T-cell (primary cell): ENCODE results near the gene RNF224. TPM values are rescaled to one million over a fixed set of nuclear protein-coding genes. Genes with fewer than 3 reads are reported as not detected.

Experiments used
- ATAC-seq, 4 experiments: fragments of 200-7000 bp in 3 of 4; fragments of 150-1000 bp in 1 of 4; cut with Tn5 transposase; replicated peaks in 1 of 4; 1 replicate in 3 of 4; 2 replicates in 1 of 4; pipeline ENCODE4 v1.10.0; 2021; ENCODE audit warnings: moderate library complexity in 3 of 4, mild to moderate bottlenecking in 2 of 4, moderate number of reproducible peaks in 1 of 4
- CTCF ChIA-PET, 2 donors: fragments of 300-600 bp; sonication (Branson Sonifier 250); formaldehyde crosslinking; loops; one replicate each; lab custom pipeline; 2022; ENCODE audit warnings: antibody characterized with exemption in 2 of 2; lab: Charles Lee
- POLR2A ChIA-PET, 2 donors: fragments of 300-600 bp; sonication (Branson Sonifier 250); formaldehyde crosslinking; loops; one replicate each; lab custom pipeline; 2022; ENCODE audit warnings: antibody characterized with exemption in 2 of 2; lab: Charles Lee
- DNase-seq, 35 experiments: peaks; one replicate each; pipeline versions ENCODE4 v3.0.0 to v3.0.0-alpha.2; 2013 to 2023
- H3K27ac ChIP-seq: one replicate; pipeline ENCODE4 v1.5.1; 2013; ENCODE audit warnings: low read length
- H3K27me3 ChIP-seq, 2 experiments: replicated peaks in 1 of 2; 1 replicate in 1 of 2; 2 replicates in 1 of 2; pipeline versions ENCODE4 v1.6.1 to v1.7.0; 2013; ENCODE audit warnings: low read length in 1 of 2, mixed read lengths in 1 of 2; ENCODE audit not compliant: control insufficient read depth in 2 of 2, insufficient read depth in 2 of 2; ENCODE audit errors: extremely low read depth in 1 of 2
- H3K36me3 ChIP-seq, 2 donors: 1 replicate in 1 of 2; 2 replicates in 1 of 2; pipeline versions ENCODE4 v1.6.1 to v1.7.0; 2013; ENCODE audit warnings: low read length in 1 of 2; ENCODE audit not compliant: control insufficient read depth in 2 of 2, insufficient read depth in 1 of 2; ENCODE audit errors: extremely low read depth in 1 of 2
- H3K4me1 ChIP-seq, 2 experiments: 1 replicate in 1 of 2; 2 replicates in 1 of 2; pipeline versions ENCODE4 v1.6.1 to v1.7.0; 2013; ENCODE audit warnings: low read length in 2 of 2, mixed read lengths in 1 of 2; ENCODE audit not compliant: insufficient read depth in 2 of 2, control insufficient read depth in 1 of 2; ENCODE audit errors: extremely low read depth in 1 of 2
- H3K4me3 ChIP-seq, 2 donors: 1 replicate in 1 of 2; 2 replicates in 1 of 2; pipeline versions ENCODE4 v1.5.1 to v1.7.0; 2013; ENCODE audit warnings: mild to moderate bottlenecking in 2 of 2, low read length in 1 of 2, moderate library complexity in 1 of 2; ENCODE audit not compliant: control insufficient read depth in 1 of 2; ENCODE audit errors: extremely low read depth in 1 of 2
- H3K9me3 ChIP-seq: 2 replicates; pipeline ENCODE4 v1.7.0; 2013
- H3K27ac Mint-ChIP-seq, 2 donors: one replicate each; pipeline ENCODE4 v1.8.0; 2020 to 2021; ENCODE audit warnings: mild to moderate bottlenecking in 2 of 2, mixed read lengths in 2 of 2
- H3K27me3 Mint-ChIP-seq, 2 donors: one replicate each; pipeline ENCODE4 v1.8.0; 2021 to 2022; ENCODE audit warnings: mixed read lengths in 2 of 2
- H3K36me3 Mint-ChIP-seq: one replicate; pipeline ENCODE4 v1.8.0; 2021; ENCODE audit warnings: mixed read lengths
- H3K4me1 Mint-ChIP-seq, 3 donors: one replicate each; pipeline ENCODE4 v1.8.0; 2020 to 2022; ENCODE audit warnings: mixed read lengths in 3 of 3, mild to moderate bottlenecking in 1 of 3
- H3K4me3 Mint-ChIP-seq, 3 donors: one replicate each; pipeline ENCODE4 v1.8.0; 2020 to 2022; ENCODE audit warnings: mild to moderate bottlenecking in 3 of 3, mixed read lengths in 3 of 3, moderate library complexity in 3 of 3
- H3K9me3 Mint-ChIP-seq, 3 donors: one replicate each; pipeline ENCODE4 v1.8.0; 2020 to 2022; ENCODE audit warnings: mixed read lengths in 3 of 3
- WGBS: methylation state at CpG from one replicate; pipeline ENCODE4 v1.1.5; 2013; ENCODE audit warnings: missing lambda C conversion rate; ENCODE audit not compliant: insufficient coverage; 5-methylcytosine and 5-hydroxymethylcytosine counted together
- total RNA-seq, 35 experiments: library from RNA in 6 of 35; stranded (reverse) in 6 of 35; fragments of 120-200 nt in 1 of 35; gene quantifications; one replicate each; pipeline versions ENCODE4 v1.2.1 to v1.2.4 and lab custom pipeline; 2013 to 2026

The RNF224 gene
- total RNA-seq, 5 donors from 2014 or later (not counting 1 experiment from before 2014, with no cell fraction given) = not detected

DNA sequence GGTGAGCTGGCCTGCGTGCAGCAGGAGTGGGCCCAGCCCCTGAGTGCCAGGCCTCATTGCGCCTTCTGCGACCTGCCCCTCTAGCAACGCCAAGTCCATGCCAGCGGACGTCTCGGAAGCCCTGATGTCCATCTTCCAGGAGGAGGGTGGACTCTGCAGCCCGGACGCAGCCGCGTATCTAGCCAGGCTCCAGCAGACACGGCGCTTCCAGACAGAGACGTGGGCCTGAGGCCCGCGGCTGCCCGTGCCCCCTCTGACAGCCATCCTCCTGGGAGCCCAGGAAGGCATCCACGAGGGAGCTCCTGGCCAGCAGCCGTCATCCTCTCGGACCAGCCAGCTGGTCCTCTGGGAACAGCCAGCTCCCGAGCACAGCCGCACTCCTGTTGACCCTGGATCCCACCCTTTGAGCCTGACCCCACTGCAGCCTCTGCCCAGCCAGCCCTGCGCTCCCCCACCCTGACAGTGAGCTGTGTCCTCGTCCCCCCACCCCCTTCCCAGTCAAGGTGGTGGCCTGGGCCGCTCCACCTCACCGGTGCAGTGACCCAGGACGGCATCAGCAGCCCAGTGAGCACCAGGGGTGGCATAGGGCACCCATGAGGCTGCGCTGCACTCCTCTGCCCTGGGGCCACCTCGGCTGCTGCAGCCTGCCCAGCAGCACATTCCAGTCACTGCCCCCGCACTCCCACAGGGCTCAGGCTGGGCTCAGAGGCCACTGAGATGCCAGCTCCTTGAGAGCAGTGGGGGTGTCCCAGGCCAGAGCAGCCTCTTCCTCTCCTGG is 10.9 kb upstream of the RNF224 start:
- Histone ChIP-seq H3K27ac (no peak overlapping the region), H3K27me3 (peaks cover 0 to 9% of the 10 kb centered on the region in 2 experiments), H3K36me3 (peaks cover 0 to 2% of the 10 kb centered on the region in 2 donors), H3K4me1 (peaks cover 0 to under 1% of the 10 kb centered on the region in 2 experiments), H3K9me3 (no peaks in the 10 kb centered on the region), H3K4me3 (no peak overlapping the region)
- no peaks in the 10 kb centered on the region for H3K36me3 Mint-ChIP-seq
- CTCF ChIA-PET = interaction anchor here in 1 of 2 donors (0.5 kb wide), 1 partner anchor 8 kb away, joined by 6 read pairs; no protein-coding TSS in a partner anchor
- no peak for DNase-seq
- H3K27me3 Mint-ChIP-seq = no peaks in the 10 kb centered on the region
- no peaks in the 10 kb centered on the region for H3K4me1 Mint-ChIP-seq
- no peak overlapping the region for H3K27ac Mint-ChIP-seq
- 98% methylated on average over 28 of the region's 30 CpGs for WGBS
- H3K4me3 Mint-ChIP-seq = no peak overlapping the region
- no peaks in the 10 kb centered on the region for H3K9me3 Mint-ChIP-seq
- POLR2A ChIA-PET = no interaction called here
- no peak for ATAC-seq

- H3K36me3 ChIP-seq = peaks cover 0 to 2% of the 10 kb centered on the region in 2 donors
- no peak overlapping the region for H3K27ac Mint-ChIP-seq
- no peaks in the 10 kb centered on the region for H3K9me3 ChIP-seq
- peak overlapping the region in 1 of 3 donors; percentile 9 for H3K4me3 Mint-ChIP-seq
- 86% methylated on average over 32 of the region's 36 CpGs for WGBS
- DNase-seq = no peak
- peaks cover 0 to 11% of the 10 kb centered on the region in 2 experiments for H3K27me3 ChIP-seq
- no peaks in the 10 kb centered on the region for H3K4me1 Mint-ChIP-seq
- H3K36me3 Mint-ChIP-seq = no peaks in the 10 kb centered on the region
- H3K4me3 ChIP-seq = no peak overlapping the region
- POLR2A ChIA-PET = no interaction called here
- H3K4me1 ChIP-seq = peaks cover 0 to 8% of the 10 kb centered on the region in 2 experiments
- no peak for ATAC-seq
- CTCF ChIA-PET = no interaction called here
- H3K27me3 Mint-ChIP-seq = no peaks in the 10 kb centered on the region
- H3K27ac ChIP-seq = no peak overlapping the region
- H3K9me3 Mint-ChIP-seq = no peaks in the 10 kb centered on the region
Observed at GRCh38 chr9:137217276-137218211, 9.8 kb upstream of the RNF224 start.

- ChIA-PET CTCF (no interaction called here), POLR2A (no interaction called here)
- DNase-seq (no peak), ATAC-seq (no peak)
- H3K9me3 Mint-ChIP-seq = no peaks in the 10 kb centered on the region
- H3K27me3 ChIP-seq = peaks cover 0 to 11% of the 10 kb centered on the region in 2 experiments
- H3K27me3 Mint-ChIP-seq = no peaks in the 10 kb centered on the region
- peaks cover 2 to 15% of the 10 kb centered on the region in 2 experiments for H3K4me1 ChIP-seq
- peaks cover 0 to 2% of the 10 kb centered on the region in 2 donors for H3K36me3 ChIP-seq
- H3K4me1 Mint-ChIP-seq = peaks cover 0 to 3% (median 3%) of the 10 kb centered on the region in 3 donors
- 93% methylated on average over 28 of the region's 30 CpGs for WGBS
- no peaks in the 10 kb centered on the region for H3K9me3 ChIP-seq
- no peak overlapping the region for H3K27ac ChIP-seq
- H3K27ac Mint-ChIP-seq = no peak overlapping the region
- no peak overlapping the region for H3K4me3 ChIP-seq
- H3K36me3 Mint-ChIP-seq = no peaks in the 10 kb centered on the region
- H3K4me3 Mint-ChIP-seq = no peak overlapping the region
Observed at GRCh38 chr9:137218212-137218753, 9.0 kb upstream of the RNF224 start.

DNA sequence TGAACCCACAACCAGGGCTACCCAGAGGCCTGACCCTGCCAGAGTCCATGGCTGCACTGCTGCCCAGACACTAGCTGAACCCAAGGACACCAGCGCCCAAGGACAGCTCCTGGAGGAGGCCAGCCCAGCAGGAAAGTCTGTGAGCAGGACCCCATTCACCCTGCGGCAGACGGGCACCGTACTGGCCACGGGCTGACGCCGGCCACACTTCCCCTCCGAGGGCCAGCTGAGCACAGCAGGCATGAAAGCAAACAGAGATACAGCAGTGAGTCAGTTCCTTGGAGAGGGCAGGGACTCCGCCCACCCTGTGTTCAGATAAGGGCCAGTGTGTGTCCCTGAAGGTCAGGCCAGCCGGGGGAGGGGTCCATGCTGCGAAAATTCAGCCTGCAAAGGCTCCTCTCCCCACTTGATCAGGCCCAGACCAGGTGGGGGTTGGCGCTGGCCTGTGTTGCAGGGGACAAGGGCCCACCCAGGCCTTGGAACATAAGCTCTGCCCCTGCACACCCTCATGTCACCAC is 8.5 kb upstream of the RNF224 start:
- Histone ChIP-seq H3K27me3 (peaks cover 0 to 11% of the 10 kb centered on the region in 2 experiments), H3K27ac (no peak overlapping the region), H3K9me3 (no peaks in the 10 kb centered on the region), H3K36me3 (peaks cover 0 to 2% of the 10 kb centered on the region in 2 donors), H3K4me1 (peaks cover 2 to 20% of the 10 kb centered on the region in 2 experiments), H3K4me3 (no peak overlapping the region)
- ChIA-PET POLR2A (interaction anchor here in 1 of 2 donors (0.6 kb wide), 1 partner anchor 18 kb away, joined by 5 read pairs; the partner anchor contains the start of gene TPRN), CTCF (interaction anchor here (0.7 kb wide), 2 partner anchors 128 to 353 kb away, joined by 5 to 14 read pairs; partner anchors contain the start of gene EDF1 (in 1 of the 2))
- ATAC-seq (no peak), DNase-seq (no peak)
- H3K4me1 Mint-ChIP-seq = peaks cover 0 to 3% (median 3%) of the 10 kb centered on the region in 3 donors
- no peak overlapping the region for H3K27ac Mint-ChIP-seq
- H3K27me3 Mint-ChIP-seq = no peaks in the 10 kb centered on the region
- 95% methylated on average over 10 of the region's 12 CpGs for whole genome bisulfite sequencing
- no peak overlapping the region for H3K4me3 Mint-ChIP-seq
- H3K9me3 Mint-ChIP-seq = no peaks in the 10 kb centered on the region
- H3K36me3 Mint-ChIP-seq = no peaks in the 10 kb centered on the region

DNA sequence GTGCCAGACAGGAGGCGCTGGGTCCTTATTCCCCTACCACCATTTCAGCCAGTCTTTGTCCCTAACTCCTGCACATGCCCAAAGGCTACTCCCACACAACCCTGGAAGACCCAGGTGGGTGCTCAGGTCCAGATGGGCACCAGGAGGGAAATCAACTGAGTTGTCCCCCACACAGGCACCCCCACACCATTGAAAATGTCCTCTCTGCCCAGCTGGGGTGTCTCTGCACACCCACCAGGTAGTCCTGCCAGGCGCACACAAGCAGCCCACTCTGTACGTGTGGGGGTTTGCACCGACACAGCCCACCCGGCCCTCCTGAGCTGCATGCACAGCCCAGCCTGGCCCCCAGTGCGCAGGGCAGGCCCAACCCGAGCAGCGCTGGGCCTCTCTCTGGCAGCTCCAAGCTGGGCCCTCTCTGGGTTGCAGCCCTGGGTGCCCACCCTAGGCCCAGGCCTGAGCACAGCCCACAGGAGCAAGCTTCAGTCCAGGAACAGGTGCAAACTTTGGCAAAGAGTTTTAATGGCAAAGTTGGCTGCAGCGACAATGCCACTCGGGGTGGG is 7.5 kb upstream of the RNF224 start:
- H3K9me3 ChIP-seq = no peaks in the 10 kb centered on the region
- ChIA-PET POLR2A (no interaction called here), CTCF (no interaction called here)
- peaks cover 2 to 28% of the 10 kb centered on the region in 2 experiments for H3K4me1 ChIP-seq
- no peak overlapping the region for H3K27ac ChIP-seq
- H3K4me1 Mint-ChIP-seq = peaks cover 0 to 5% (median 4%) of the 10 kb centered on the region in 3 donors
- H3K4me3 Mint-ChIP-seq = peak overlapping the region in 2 of 3 donors; percentile 21 to 55
- H3K27ac Mint-ChIP-seq = no peak overlapping the region
- DNase-seq = no peak
- H3K27me3 Mint-ChIP-seq = no peaks in the 10 kb centered on the region
- H3K4me3 ChIP-seq = no peak overlapping the region
- peaks cover 0 to 2% of the 10 kb centered on the region in 2 donors for H3K36me3 ChIP-seq
- H3K9me3 Mint-ChIP-seq = no peaks in the 10 kb centered on the region
- H3K27me3 ChIP-seq = peaks cover 0 to 11% of the 10 kb centered on the region in 2 experiments
- 91% methylated on average over 10 of the region's 10 CpGs for WGBS
- no peaks in the 10 kb centered on the region for H3K36me3 Mint-ChIP-seq
- no peak for ATAC-seq
